Duodenal mucosa (tissue), 2 donors: ENCODE data around the gene IL17RD.

Experiments
- H3K27ac ChIP-seq: one replicate; pipeline ENCODE4 v1.7.0; 2013; ENCODE audit warnings: low read depth, low read length
- H3K27me3 ChIP-seq, 2 donors: one replicate each; pipeline ENCODE4 v1.7.0; 2013; ENCODE audit warnings: low read length in 2 of 2, control low read depth in 1 of 2; ENCODE audit not compliant: insufficient read depth in 2 of 2, control insufficient read depth in 1 of 2
- H3K36me3 ChIP-seq, 2 donors: one replicate each; pipeline ENCODE4 v1.7.0; 2013; ENCODE audit warnings: low read length in 2 of 2, control low read depth in 1 of 2; ENCODE audit not compliant: insufficient read depth in 2 of 2, control insufficient read depth in 1 of 2
- H3K4me1 ChIP-seq, 2 donors: one replicate each; pipeline ENCODE4 v1.7.0; 2013; ENCODE audit warnings: low read length in 2 of 2, control low read depth in 1 of 2; ENCODE audit not compliant: insufficient read depth in 2 of 2, control insufficient read depth in 1 of 2
- H3K4me3 ChIP-seq, 2 donors: one replicate each; pipeline ENCODE4 v1.7.0; 2013; ENCODE audit warnings: low read length in 2 of 2, low read depth in 1 of 2
- H3K9ac ChIP-seq, 2 donors: one replicate each; pipeline ENCODE4 v1.7.0; 2013; ENCODE audit warnings: low read length in 2 of 2, low read depth in 1 of 2
- H3K9me3 ChIP-seq, 2 donors: one replicate each; pipeline ENCODE4 v1.7.0; 2013; ENCODE audit warnings: low read length in 2 of 2, control low read depth in 1 of 2; ENCODE audit not compliant: control insufficient read depth in 1 of 2

The IL17RD gene

DNA sequence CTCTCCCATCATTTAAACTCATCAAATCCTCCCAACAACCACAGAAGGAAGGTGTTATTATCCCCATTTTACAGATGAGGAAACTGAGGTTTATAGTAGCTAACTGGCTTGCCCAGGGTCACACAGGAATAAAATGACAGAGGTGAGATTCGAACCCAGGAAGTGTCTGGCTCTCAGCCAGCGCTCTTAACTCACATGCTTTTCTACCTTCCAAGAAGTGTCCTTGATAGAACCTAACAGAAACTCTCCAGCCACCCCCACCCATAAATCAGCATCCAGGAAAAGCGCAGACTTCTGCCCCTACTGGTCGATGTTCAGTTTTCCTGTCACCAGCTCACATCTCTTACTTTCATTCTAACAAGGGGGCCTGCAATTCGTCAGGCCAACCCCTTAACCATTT is 52.9 kb downstream of the IL17RD start:
- Histone ChIP-seq H3K27ac (no peak overlapping the region), H3K36me3 (no peaks in the 10 kb centered on the region), H3K27me3 (no peaks in the 10 kb centered on the region), H3K4me1 (no peaks in the 10 kb centered on the region), H3K4me3 (no peak overlapping the region), H3K9me3 (no peaks in the 10 kb centered on the region), H3K9ac (no peak overlapping the region)

GRCh38 chr3:57110798-57111197 is 54.4 kb downstream of the IL17RD start:
- no peak overlapping the region for H3K4me3 ChIP-seq
- H3K36me3 ChIP-seq: no peaks in the 10 kb centered on the region
- no peaks in the 10 kb centered on the region for H3K4me1 ChIP-seq
- no peak overlapping the region for H3K9ac ChIP-seq
- no peaks in the 10 kb centered on the region for H3K9me3 ChIP-seq
- no peak overlapping the region for H3K27ac ChIP-seq
- H3K27me3 ChIP-seq: no peaks in the 10 kb centered on the region

DNA sequence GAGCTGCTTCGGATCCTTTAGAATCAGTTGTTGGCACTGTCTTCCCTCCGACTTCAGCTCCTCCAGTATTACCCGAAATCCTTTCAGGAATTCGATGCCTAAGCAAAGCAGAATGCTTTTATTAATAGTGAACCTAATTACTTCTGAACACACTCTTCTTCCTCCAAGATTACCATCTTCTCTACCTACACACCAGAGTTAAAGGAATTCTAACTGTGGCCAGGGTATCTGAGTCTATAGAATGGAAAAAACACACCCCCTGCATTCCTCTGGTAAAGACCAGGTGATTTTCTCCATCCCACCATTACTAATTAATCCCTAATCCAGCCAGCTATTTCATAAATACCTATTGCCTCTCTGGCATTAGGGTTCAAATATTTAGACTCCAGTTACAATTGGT is 54.9 kb downstream of the IL17RD start:
- H3K27me3 ChIP-seq: no peaks in the 10 kb centered on the region
- H3K27ac ChIP-seq: no peak overlapping the region
- no peaks in the 10 kb centered on the region for H3K9me3 ChIP-seq

GRCh38 chr3:57109437-57110199 is 55.5 kb downstream of the IL17RD start:
- Histone ChIP-seq H3K9ac (no peak overlapping the region), H3K36me3 (no peaks in the 10 kb centered on the region), H3K4me3 (no peak overlapping the region), H3K9me3 (no peaks in the 10 kb centered on the region), H3K27me3 (no peaks in the 10 kb centered on the region), H3K27ac (no peak overlapping the region), H3K4me1 (no peaks in the 10 kb centered on the region)

More for the DNA sequence above, 54.9 kb downstream of the IL17RD start:
- H3K36me3 ChIP-seq: no peaks in the 10 kb centered on the region
- H3K4me1 ChIP-seq: no peaks in the 10 kb centered on the region
- H3K4me3 ChIP-seq: no peak overlapping the region
- H3K9ac ChIP-seq: no peak overlapping the region

DNA sequence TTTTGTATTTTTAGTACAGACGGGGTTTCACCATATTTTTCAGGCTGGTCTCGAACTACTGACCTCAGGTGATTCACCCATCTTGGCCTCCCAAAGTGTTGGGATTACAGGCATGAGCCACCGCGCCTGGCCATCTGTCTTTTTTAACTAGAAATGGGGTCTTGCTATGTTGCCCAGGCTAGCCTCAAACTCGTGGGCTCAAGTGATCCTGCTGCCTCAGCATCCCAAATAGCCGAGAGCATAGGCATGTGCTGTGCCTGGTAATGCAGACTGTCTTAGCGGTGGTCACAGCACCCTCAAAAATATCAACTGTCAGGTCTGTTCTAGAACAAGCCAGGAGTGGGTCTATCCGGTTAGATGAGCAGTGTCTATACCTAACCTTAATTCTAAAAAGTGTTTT is 56.5 kb downstream of the IL17RD start:
- H3K9ac ChIP-seq: no peak overlapping the region
- H3K27ac ChIP-seq: no peak overlapping the region
- no peaks in the 10 kb centered on the region for H3K4me1 ChIP-seq
- no peaks in the 10 kb centered on the region for H3K9me3 ChIP-seq
- no peaks in the 10 kb centered on the region for H3K27me3 ChIP-seq
- H3K36me3 ChIP-seq: no peaks in the 10 kb centered on the region
- H3K4me3 ChIP-seq: no peak overlapping the region

GRCh38 chr3:57105585-57105984 is 59.6 kb downstream of the IL17RD start:
- Histone ChIP-seq H3K9me3 (no peaks in the 10 kb centered on the region), H3K9ac (no peak overlapping the region), H3K4me1 (no peaks in the 10 kb centered on the region), H3K36me3 (no peaks in the 10 kb centered on the region), H3K27me3 (no peaks in the 10 kb centered on the region), H3K4me3 (no peak overlapping the region), H3K27ac (no peak overlapping the region)

- H3K27ac ChIP-seq: no peak overlapping the region
- H3K4me3 ChIP-seq: no peak overlapping the region
- H3K9me3 ChIP-seq: no peaks in the 10 kb centered on the region
- H3K36me3 ChIP-seq: no peaks in the 10 kb centered on the region
- H3K4me1 ChIP-seq: no peaks in the 10 kb centered on the region
- no peak overlapping the region for H3K9ac ChIP-seq
- H3K27me3 ChIP-seq: no peaks in the 10 kb centered on the region
These were observed 65.0 kb downstream of the IL17RD start for GRCh38 chr3:57100046-57100695.

DNA sequence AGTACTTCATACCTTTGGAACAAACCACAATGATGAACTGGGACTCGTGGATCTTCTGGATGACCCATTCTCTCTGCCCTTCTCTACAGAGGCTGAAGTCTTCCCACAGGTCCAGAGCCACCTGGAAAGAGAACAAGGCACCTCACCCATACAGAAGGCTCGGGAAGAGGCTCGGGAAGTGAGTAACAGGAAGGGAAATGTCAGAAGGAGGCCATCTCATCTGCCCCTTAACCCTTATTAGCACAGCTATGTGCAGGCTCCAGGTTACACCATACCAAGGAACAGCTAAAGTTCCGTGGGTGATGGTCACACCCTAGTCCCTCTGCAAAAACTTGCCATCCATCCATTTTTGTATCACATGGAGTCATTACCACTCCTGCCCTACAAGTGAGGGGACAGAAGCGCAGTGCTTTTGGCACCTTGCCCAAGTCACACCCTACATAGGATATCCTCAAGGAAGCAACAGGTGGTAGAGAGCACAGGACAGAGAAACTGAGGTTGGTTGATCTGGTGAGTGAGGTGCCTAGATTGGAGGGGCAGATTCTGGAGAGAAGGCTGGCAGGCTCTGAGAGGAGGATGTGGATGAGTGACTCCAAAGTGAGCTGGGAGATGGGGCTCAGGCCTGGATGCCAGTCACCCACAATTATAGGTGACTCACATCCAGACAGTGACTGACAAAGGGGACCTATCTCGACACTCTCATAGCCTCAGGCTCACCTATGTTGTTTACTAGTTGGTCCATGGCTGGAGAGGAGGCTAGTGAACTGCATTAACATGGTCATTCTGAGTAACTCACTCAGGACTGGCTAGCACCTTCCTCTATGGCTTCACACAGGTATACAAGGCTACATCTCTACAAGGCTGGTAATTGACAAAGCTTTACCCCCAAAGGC is 66.5 kb downstream of the IL17RD start:
- H3K9me3 ChIP-seq: no peaks in the 10 kb centered on the region
- H3K4me3 ChIP-seq: no peak overlapping the region
- H3K27me3 ChIP-seq: no peaks in the 10 kb centered on the region
- H3K27ac ChIP-seq: no peak overlapping the region
- no peaks in the 10 kb centered on the region for H3K36me3 ChIP-seq
- no peaks in the 10 kb centered on the region for H3K4me1 ChIP-seq
- H3K9ac ChIP-seq: no peak overlapping the region

- H3K36me3 ChIP-seq: no peaks in the 10 kb centered on the region
- no peak overlapping the region for H3K9ac ChIP-seq
- no peaks in the 10 kb centered on the region for H3K9me3 ChIP-seq
These were observed 67.6 kb downstream of the IL17RD start for GRCh38 chr3:57097536-57097935.

DNA sequence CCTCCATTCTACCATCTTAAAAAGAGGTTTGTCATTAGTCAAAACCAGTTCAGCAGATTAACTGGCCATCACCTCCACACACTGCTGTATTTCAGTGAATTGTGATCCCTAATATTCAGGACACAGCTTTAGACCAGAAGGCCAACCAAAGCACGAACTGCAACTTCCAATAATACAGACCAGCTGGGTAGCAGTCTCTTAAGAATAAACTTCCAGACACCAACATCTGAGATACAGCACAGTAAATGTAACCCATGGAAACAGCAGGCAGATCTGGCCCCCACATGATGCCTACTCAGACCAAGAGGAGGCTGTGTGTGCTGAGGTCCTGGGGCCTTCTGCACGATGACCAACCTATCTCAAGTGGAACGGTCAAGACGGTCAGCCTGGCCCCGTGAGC is 69.8 kb downstream of the IL17RD start:
- Histone ChIP-seq H3K4me3 (no peak overlapping the region), H3K27me3 (no peaks in the 10 kb centered on the region), H3K36me3 (no peaks in the 10 kb centered on the region), H3K4me1 (no peaks in the 10 kb centered on the region), H3K27ac (no peak overlapping the region), H3K9me3 (no peaks in the 10 kb centered on the region), H3K9ac (no peak overlapping the region)

More at GRCh38 chr3:57097536-57097935, 67.6 kb downstream of the IL17RD start:
- Histone ChIP-seq H3K4me1 (no peaks in the 10 kb centered on the region), H3K4me3 (no peak overlapping the region), H3K27me3 (no peaks in the 10 kb centered on the region), H3K27ac (no peak overlapping the region)
